GM21528 (cell line): Measurements from ENCODE around the gene CCT2.

Experiments used
- ATAC-seq: cut with Tn5 transposase; IDR thresholded peaks from one replicate; pipeline ENCODE4 v1.9.1; 2021; ENCODE audit warnings: mild to moderate bottlenecking, moderate library complexity; ENCODE audit not compliant: unreplicated experiment, low FRiP score

CCT2 gene

GRCh38 chr12:69633061-69633460, 47.8 kb downstream of the CCT2 start:
- ATAC-seq = no peak

GRCh38 chr12:69639400-69640016, 54.2 kb downstream of the CCT2 start:
- ATAC-seq = no peak

- ATAC-seq = no peak
These were observed 56.3 kb downstream of the CCT2 start for GRCh38 chr12:69641546-69641945.

GRCh38 chr12:69642531-69642930, 57.3 kb downstream of the CCT2 start:
- ATAC-seq = no peak

GRCh38 chr12:69644511-69644910, 59.3 kb downstream of the CCT2 start:
- ATAC-seq = no peak

GRCh38 chr12:69645031-69645430, 59.8 kb downstream of the CCT2 start:
- no peak for ATAC-seq

GRCh38 chr12:69647178-69647577, 61.9 kb downstream of the CCT2 start:
- ATAC-seq = no peak

GRCh38 chr12:69648476-69648875, 63.2 kb downstream of the CCT2 start:
- no peak for ATAC-seq

GRCh38 chr12:69649529-69649928, 64.3 kb downstream of the CCT2 start:
- ATAC-seq = no peak
